Stimulated activated memory B cell treated with anti-CD40 and anti-IgM and Interleukin-4, amounts not matched to agents 10 μg/mL and 1 μg/mL and 100 μg/mL, for 72 hours (primary cell): ENCODE data around the gene TMEM51.

Experiments used
- ATAC-seq: fragments of 150-1000 bp; cut with Tn5 transposase; 2 replicates; pipeline ENCODE4 v1.10.0; 2021
- H3K27ac Mint-ChIP-seq: one replicate; pipeline ENCODE4 v1.8.0; 2022; ENCODE audit warnings: mild to moderate bottlenecking, mixed read lengths
- H3K27me3 Mint-ChIP-seq: one replicate; pipeline ENCODE4 v1.8.0; 2022; ENCODE audit warnings: mixed read lengths
- H3K36me3 Mint-ChIP-seq: one replicate; pipeline ENCODE4 v1.8.0; 2022; ENCODE audit warnings: mixed read lengths
- H3K4me1 Mint-ChIP-seq: one replicate; pipeline ENCODE4 v1.8.0; 2022; ENCODE audit warnings: mixed read lengths
- H3K4me3 Mint-ChIP-seq: one replicate; pipeline ENCODE4 v1.8.0; 2022; ENCODE audit warnings: mild to moderate bottlenecking, moderate library complexity, mixed read lengths
- H3K9me3 Mint-ChIP-seq: one replicate; pipeline ENCODE4 v1.8.0; 2022; ENCODE audit warnings: mixed read lengths

Gene TMEM51

GRCh38 chr1:15139654-15140350 lies 13.7 kb upstream of the TMEM51 start:
- no peaks in the 10 kb centered on the region for H3K4me1 Mint-ChIP-seq
- no peaks in the 10 kb centered on the region for H3K9me3 Mint-ChIP-seq
- H3K36me3 Mint-ChIP-seq = no peaks in the 10 kb centered on the region
- no peak overlapping the region for H3K27ac Mint-ChIP-seq
- H3K4me3 Mint-ChIP-seq = no peak overlapping the region
- peaks cover 78% of the 10 kb centered on the region for H3K27me3 Mint-ChIP-seq
- ATAC-seq = no peak

DNA sequence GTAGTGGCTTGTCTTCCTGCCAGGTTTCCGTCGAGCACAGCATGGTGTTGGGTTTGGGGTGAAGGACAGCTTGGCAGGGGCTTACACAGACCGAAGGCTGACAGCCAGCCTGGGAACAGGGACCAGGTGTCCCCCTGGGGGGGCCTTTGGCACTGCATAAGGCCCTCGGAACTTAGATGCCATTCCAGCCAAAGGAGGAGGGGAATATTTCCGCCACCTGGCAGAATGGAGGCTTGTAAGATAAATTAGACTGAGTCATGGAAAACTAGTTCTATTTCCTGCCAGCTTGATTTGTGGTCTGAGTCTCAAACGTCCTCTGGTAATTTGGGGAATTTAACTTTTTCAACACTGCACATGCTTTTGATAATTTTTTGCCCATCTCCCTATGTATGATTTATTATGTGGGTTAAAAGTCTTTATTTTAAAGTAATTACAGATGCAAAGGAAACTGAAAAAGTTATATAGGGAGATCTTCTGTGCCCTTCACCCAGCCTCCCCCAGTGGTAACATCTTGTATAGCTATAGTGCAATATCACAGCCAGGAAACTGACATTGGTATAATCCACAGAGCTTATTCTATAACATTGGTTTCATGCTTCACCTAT lies 11.5 kb upstream of the TMEM51 start:
- no peaks in the 10 kb centered on the region for H3K9me3 Mint-ChIP-seq
- no peaks in the 10 kb centered on the region for H3K36me3 Mint-ChIP-seq
- no peak overlapping the region for H3K4me3 Mint-ChIP-seq
- peaks cover 62% of the 10 kb centered on the region for H3K27me3 Mint-ChIP-seq
- H3K27ac Mint-ChIP-seq = no peak overlapping the region
- no peak for ATAC-seq
- H3K4me1 Mint-ChIP-seq = no peaks in the 10 kb centered on the region

DNA sequence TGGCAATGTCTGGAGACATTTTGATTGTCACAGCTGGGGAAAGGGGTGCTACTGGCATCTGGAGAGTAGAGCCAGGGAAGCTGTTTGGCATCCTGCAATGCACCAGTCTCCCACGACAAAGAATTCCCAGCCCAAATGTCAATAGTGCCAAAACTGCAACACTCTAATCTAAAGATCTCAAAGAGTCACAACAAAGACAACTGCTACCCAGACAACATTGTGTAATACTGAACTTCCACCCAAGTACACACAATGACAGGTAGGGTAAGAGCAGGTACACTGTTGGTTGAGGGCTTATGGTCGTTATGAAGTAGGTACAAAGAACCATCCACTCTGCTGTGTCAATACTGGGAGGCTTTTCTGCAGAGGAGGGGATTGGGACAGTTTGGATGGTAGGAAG lies 8.2 kb upstream of the TMEM51 start:
- Mint-ChIP-seq H3K36me3 (no peaks in the 10 kb centered on the region), H3K4me1 (no peaks in the 10 kb centered on the region), H3K27me3 (peaks cover 64% of the 10 kb centered on the region), H3K9me3 (no peaks in the 10 kb centered on the region), H3K4me3 (no peak overlapping the region), H3K27ac (no peak overlapping the region)
- no peak for ATAC-seq

DNA sequence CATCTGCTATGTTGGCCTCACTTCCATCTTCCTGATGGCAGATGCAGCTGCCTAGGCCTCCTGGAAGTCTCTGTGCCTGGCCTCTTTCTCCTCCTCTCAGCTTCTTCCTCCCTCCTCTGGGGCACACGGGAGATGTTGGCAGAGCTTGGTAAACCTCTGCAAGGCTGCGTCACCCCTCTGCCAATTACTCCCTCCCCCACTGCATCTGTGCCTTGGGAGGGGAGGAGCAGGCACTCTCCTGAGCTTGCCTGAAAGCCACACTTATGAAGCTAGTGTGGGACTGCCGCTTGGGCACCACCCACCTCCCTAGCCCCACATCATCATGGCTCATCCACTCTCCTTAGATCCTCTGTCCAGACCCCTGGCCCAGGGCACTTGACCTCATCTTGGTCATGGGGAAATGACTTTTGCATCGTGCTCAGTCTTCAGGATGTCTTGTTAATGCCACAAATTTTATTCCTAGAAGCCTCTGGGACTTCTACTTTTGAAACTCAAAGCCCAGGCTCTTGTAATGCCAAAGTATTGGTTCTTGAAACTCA lies 7.3 kb upstream of the TMEM51 start:
- Mint-ChIP-seq H3K4me3 (no peak overlapping the region), H3K27ac (no peak overlapping the region), H3K36me3 (no peaks in the 10 kb centered on the region), H3K27me3 (peaks cover 64% of the 10 kb centered on the region), H3K4me1 (no peaks in the 10 kb centered on the region), H3K9me3 (peaks cover 4% of the 10 kb centered on the region)
- ATAC-seq = no peak

DNA sequence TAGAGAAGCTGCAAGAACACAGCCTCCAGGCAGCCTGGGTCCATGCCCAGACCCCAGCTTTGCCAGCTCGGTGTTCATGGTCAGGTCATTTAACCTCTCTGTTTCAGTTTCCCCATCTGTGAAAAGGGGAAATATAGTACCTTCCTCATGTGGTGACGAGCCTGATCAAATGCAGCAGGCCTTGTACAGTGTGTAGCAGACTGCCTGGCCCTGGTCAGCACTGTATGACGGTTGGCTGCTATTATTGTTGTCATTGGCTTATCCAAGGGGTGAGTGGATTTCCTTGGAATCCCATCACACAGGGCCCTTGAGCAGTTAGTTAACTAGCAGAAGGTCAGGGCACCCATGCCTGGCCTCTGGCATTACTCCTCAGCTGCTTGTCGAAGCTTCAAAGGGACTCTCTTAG lies 6.6 kb upstream of the TMEM51 start:
- Mint-ChIP-seq H3K27ac (no peak overlapping the region), H3K4me3 (no peak overlapping the region), H3K27me3 (peaks cover 61% of the 10 kb centered on the region), H3K9me3 (peaks cover 4% of the 10 kb centered on the region), H3K4me1 (no peaks in the 10 kb centered on the region), H3K36me3 (no peaks in the 10 kb centered on the region)
- ATAC-seq = no peak

DNA sequence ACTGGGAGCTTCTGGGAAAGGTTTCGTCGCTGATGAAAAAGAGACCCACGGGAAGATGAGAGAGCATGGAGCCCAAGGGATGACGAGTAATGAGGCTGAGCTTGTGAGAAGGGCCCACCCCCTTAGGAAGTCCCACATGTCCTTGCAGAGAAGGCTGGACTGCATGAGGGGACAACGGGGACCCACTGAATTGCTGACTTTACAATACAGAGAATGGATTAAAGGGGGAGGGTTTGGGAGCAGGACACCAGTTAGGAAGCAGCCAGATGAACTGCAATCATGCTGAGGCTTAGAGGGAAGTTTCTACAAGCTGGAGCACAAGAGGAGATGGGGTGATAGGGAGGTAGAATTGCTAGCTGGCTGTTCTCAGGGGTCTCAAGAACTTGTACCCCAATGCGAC lies 5.5 kb upstream of the TMEM51 start:
- H3K36me3 Mint-ChIP-seq = no peaks in the 10 kb centered on the region
- H3K4me3 Mint-ChIP-seq = no peak overlapping the region
- H3K27me3 Mint-ChIP-seq = peaks cover 62% of the 10 kb centered on the region
- H3K27ac Mint-ChIP-seq = no peak overlapping the region
- H3K4me1 Mint-ChIP-seq = no peaks in the 10 kb centered on the region
- peaks cover 4% of the 10 kb centered on the region for H3K9me3 Mint-ChIP-seq
- no peak for ATAC-seq

DNA sequence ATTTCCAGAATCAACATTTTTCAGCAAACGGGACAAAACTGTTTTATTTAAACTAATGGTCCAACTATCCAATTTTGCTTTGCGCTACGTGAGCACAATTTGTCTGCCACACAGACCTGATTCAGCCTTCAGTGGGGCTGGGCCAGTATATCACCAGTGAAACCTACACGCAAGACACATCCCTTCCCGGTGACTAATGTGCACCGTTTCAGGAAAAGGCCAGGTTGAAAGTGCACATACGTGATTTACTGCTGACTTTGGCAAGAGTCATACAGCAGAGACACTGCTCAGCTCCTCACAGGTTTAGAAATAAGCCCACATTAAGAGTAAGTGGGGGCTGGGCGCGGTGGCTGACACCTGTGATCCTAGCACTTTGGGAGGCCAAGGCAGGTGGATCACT lies 5.1 kb upstream of the TMEM51 start:
- no peak for ATAC-seq
- H3K36me3 Mint-ChIP-seq = no peaks in the 10 kb centered on the region
- peaks cover 62% of the 10 kb centered on the region for H3K27me3 Mint-ChIP-seq
- H3K4me1 Mint-ChIP-seq = no peaks in the 10 kb centered on the region
- H3K27ac Mint-ChIP-seq = no peak overlapping the region
- H3K4me3 Mint-ChIP-seq = no peak overlapping the region
- peaks cover 4% of the 10 kb centered on the region for H3K9me3 Mint-ChIP-seq

DNA sequence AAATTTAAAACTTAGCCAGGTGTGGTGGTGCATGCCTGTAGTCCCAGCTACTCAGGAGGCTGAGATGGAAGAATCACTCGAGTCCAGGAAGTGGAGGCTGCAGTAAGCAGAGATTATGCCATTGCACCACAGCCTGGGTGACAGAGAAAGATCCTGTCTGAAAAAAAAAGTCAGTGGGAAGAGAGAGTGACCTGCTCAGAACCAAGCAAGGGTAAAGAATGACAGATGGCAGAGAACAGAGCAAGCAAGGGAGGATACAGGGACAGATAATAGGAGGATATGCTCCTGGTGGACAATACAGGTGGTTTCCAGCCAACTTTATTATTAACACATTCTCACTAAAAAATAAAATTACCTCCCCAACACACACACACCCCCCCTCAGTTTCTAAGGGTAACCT lies 4.6 kb upstream of the TMEM51 start:
- ATAC-seq = no peak
- H3K36me3 Mint-ChIP-seq = no peaks in the 10 kb centered on the region
- H3K4me3 Mint-ChIP-seq = no peak overlapping the region
- peaks cover 4% of the 10 kb centered on the region for H3K9me3 Mint-ChIP-seq
- no peak overlapping the region for H3K27ac Mint-ChIP-seq
- peaks cover 62% of the 10 kb centered on the region for H3K27me3 Mint-ChIP-seq
- H3K4me1 Mint-ChIP-seq = no peaks in the 10 kb centered on the region

GRCh38 chr1:15150376-15150775 lies 3.2 kb upstream of the TMEM51 start:
- Mint-ChIP-seq H3K4me3 (no peak overlapping the region), H3K9me3 (peaks cover 4% of the 10 kb centered on the region), H3K27ac (no peak overlapping the region), H3K4me1 (peaks cover 10% of the 10 kb centered on the region), H3K27me3 (peaks cover 68% of the 10 kb centered on the region), H3K36me3 (no peaks in the 10 kb centered on the region)
- ATAC-seq = no peak

DNA sequence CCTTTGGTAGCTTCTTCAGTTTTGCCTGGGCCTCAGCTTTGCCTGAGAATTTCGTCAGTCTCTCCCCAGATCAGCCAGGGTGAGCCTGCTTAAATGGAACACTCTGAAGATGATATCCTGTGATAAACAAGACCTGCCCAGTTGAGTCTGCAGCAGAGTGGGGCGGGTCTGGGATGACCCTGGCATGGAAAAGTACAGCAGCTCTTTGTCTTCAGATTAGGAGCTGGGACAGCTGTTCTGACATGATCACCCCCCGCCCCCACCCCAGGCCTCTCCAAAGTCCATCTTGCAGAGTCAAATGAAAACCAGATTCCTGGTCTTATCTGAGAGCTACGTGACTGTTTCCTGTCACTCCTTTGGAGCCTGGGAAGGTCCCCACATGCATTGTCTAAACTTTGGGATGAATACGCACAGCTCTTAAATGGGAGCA lies 2.2 kb upstream of the TMEM51 start:
- no peak overlapping the region for H3K27ac Mint-ChIP-seq
- no peaks in the 10 kb centered on the region for H3K36me3 Mint-ChIP-seq
- H3K4me1 Mint-ChIP-seq = peaks cover 20% of the 10 kb centered on the region
- peaks cover 71% of the 10 kb centered on the region for H3K27me3 Mint-ChIP-seq
- H3K9me3 Mint-ChIP-seq = peaks cover 4% of the 10 kb centered on the region
- no peak for ATAC-seq
- H3K4me3 Mint-ChIP-seq = no peak overlapping the region

DNA sequence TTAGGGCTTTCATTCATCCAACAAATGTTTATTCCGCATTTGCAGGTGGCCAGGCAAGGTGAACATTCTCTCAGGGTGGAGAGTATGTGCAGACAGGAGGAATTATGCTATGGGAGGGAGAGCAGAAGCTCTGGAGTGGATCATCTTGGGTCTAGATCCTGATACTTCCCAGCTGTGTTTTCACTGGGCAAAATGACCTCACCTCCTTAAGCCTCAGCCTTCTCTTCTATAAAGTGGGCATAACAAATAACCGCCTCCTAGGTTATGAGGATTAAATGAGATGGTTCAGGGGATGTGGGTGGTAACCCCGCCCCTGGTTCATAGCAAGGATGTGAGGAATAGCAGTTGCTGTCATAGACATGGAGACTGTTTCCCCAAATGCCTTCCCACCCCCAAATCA lies 1.7 kb upstream of the TMEM51 start:
- H3K9me3 Mint-ChIP-seq = peaks cover 4% of the 10 kb centered on the region
- peaks cover 74% of the 10 kb centered on the region for H3K27me3 Mint-ChIP-seq
- H3K4me1 Mint-ChIP-seq = peaks cover 25% of the 10 kb centered on the region
- H3K36me3 Mint-ChIP-seq = no peaks in the 10 kb centered on the region
- H3K27ac Mint-ChIP-seq = no peak overlapping the region
- no peak for ATAC-seq
- no peak overlapping the region for H3K4me3 Mint-ChIP-seq

GRCh38 chr1:15152318-15153183 lies 996 bp upstream of the TMEM51 start:
- peaks cover 75% of the 10 kb centered on the region for H3K27me3 Mint-ChIP-seq
- H3K27ac Mint-ChIP-seq = no peak overlapping the region
- H3K9me3 Mint-ChIP-seq = peaks cover 4% of the 10 kb centered on the region
- H3K4me3 Mint-ChIP-seq = no peak overlapping the region
- ATAC-seq = no peak
- no peaks in the 10 kb centered on the region for H3K36me3 Mint-ChIP-seq
- H3K4me1 Mint-ChIP-seq = peaks cover 28% of the 10 kb centered on the region

DNA sequence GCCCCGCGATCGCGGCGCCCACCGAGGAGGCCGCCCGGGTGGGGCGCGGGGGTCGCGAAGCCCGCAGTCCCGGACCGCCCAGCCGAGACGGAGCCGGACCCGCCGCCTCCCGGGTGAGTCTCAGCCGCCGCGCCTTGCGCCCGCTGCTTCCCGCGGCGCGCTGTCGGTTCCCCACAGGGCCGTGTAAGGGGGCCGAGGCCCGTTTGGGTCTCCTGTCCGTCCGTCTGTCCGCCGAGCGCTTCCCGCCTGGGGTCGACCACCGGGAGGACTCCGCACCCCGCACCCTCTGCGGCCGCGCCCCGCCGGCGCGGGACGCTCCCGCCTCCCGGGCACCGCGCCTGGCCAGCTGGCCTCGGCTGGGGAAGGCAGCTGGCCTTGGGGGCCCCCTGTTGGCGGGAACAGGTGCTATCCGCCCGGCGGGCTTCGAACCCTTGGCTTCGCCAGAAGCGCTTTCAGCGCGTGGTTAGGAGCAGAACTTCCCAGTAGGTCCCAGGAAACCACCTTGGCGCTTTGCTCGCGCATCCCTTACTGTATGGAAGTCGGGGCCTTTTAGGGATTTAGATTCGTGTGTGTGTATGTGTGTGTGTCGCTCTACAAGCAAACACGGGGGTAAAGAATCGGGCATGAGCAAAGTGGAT lies 414 bp downstream of the TMEM51 start:
- H3K4me1 Mint-ChIP-seq = peaks cover 28% of the 10 kb centered on the region
- H3K27ac Mint-ChIP-seq = no peak overlapping the region
- peak overlapping the region; percentile 43 for H3K4me3 Mint-ChIP-seq
- ATAC-seq = peak; percentile 34
- H3K9me3 Mint-ChIP-seq = peaks cover 4% of the 10 kb centered on the region
- peaks cover 69% of the 10 kb centered on the region for H3K27me3 Mint-ChIP-seq
- no peaks in the 10 kb centered on the region for H3K36me3 Mint-ChIP-seq

- no peaks in the 10 kb centered on the region for H3K36me3 Mint-ChIP-seq
- H3K4me1 Mint-ChIP-seq = peaks cover 28% of the 10 kb centered on the region
- peaks cover 63% of the 10 kb centered on the region for H3K27me3 Mint-ChIP-seq
- peak overlapping the region; percentile 43 for H3K4me3 Mint-ChIP-seq
- H3K9me3 Mint-ChIP-seq = peaks cover 4% of the 10 kb centered on the region
- H3K27ac Mint-ChIP-seq = no peak overlapping the region
- ATAC-seq = no peak
These were observed 1.0 kb downstream of the TMEM51 start for GRCh38 chr1:15154480-15155036.

GRCh38 chr1:15155191-15155590 lies 1.6 kb downstream of the TMEM51 start:
- peaks cover 57% of the 10 kb centered on the region for H3K27me3 Mint-ChIP-seq
- no peak overlapping the region for H3K4me3 Mint-ChIP-seq
- no peak overlapping the region for H3K27ac Mint-ChIP-seq
- ATAC-seq = no peak
- no peaks in the 10 kb centered on the region for H3K36me3 Mint-ChIP-seq
- H3K9me3 Mint-ChIP-seq = peaks cover 4% of the 10 kb centered on the region
- peaks cover 28% of the 10 kb centered on the region for H3K4me1 Mint-ChIP-seq
